Measurements from ENCODE around the gene SERPINA5. TPM values are rescaled to one million over a fixed set of nuclear protein-coding genes. Genes with fewer than 3 reads are reported as not detected.

Gene SERPINA5
- total RNA-seq, 2 donors from 2014 or later: 3.3 to 7.7 TPM

GRCh38 chr14:94621358-94622134 lies 40.3 kb downstream of the SERPINA5 start:
- Histone ChIP-seq H3K36me3 (peaks cover 14% of the 10 kb centered on the region), H3K27me3 (no peaks in the 10 kb centered on the region), H3K27ac (no peak overlapping the region), H3K9me3 (peaks cover 0 to 24% of the 10 kb centered on the region in 2 donors), H3K4me3 (no peak overlapping the region), H3K4me1 (no peaks in the 10 kb centered on the region)
- no peak for DNase-seq (ENCODE audit: low spot score)
- no peak for TF ChIP-seq CTCF (IDR thresholded peaks at IDR 0.05)

- peaks cover 0 to 13% of the 10 kb centered on the region in 2 donors for H3K9me3 ChIP-seq
- no peaks in the 10 kb centered on the region for H3K4me1 ChIP-seq
- no peak overlapping the region for H3K27ac ChIP-seq
- DNase-seq (ENCODE audit: low spot score): no peak
- H3K4me3 ChIP-seq: no peak overlapping the region
- H3K36me3 ChIP-seq: peaks cover 12% of the 10 kb centered on the region
- no peaks in the 10 kb centered on the region for H3K27me3 ChIP-seq
- no peak for TF ChIP-seq CTCF (IDR thresholded peaks at IDR 0.05)
Observed at GRCh38 chr14:94622653-94623421, 41.6 kb downstream of the SERPINA5 start.

- H3K27ac ChIP-seq: no peak overlapping the region
- TF ChIP-seq CTCF (IDR thresholded peaks at IDR 0.05): no peak
Observed at GRCh38 chr14:94623422-94623809, 42.2 kb downstream of the SERPINA5 start.

GRCh38 chr14:94623856-94624499 lies 42.8 kb downstream of the SERPINA5 start:
- peaks cover under 1% of the 10 kb centered on the region for H3K36me3 ChIP-seq
- TF ChIP-seq CTCF (IDR thresholded peaks at IDR 0.05): no peak
- no peak for DNase-seq (ENCODE audit: low spot score)
- peaks cover 0 to 2% of the 10 kb centered on the region in 2 donors for H3K9me3 ChIP-seq
- H3K4me3 ChIP-seq: no peak overlapping the region
- H3K27ac ChIP-seq: no peak overlapping the region
- H3K4me1 ChIP-seq: no peaks in the 10 kb centered on the region
- no peaks in the 10 kb centered on the region for H3K27me3 ChIP-seq

More at GRCh38 chr14:94623422-94623809, 42.2 kb downstream of the SERPINA5 start:
- H3K27me3 ChIP-seq: no peaks in the 10 kb centered on the region
- peaks cover 6% of the 10 kb centered on the region for H3K36me3 ChIP-seq
- no peak overlapping the region for H3K4me3 ChIP-seq
- no peak for DNase-seq (ENCODE audit: low spot score)
- peaks cover 0 to 7% of the 10 kb centered on the region in 2 donors for H3K9me3 ChIP-seq
- no peaks in the 10 kb centered on the region for H3K4me1 ChIP-seq

- Histone ChIP-seq H3K9me3 (no peaks in the 10 kb centered on the region), H3K4me3 (no peak overlapping the region), H3K4me1 (no peaks in the 10 kb centered on the region), H3K36me3 (no peaks in the 10 kb centered on the region), H3K27me3 (no peaks in the 10 kb centered on the region), H3K27ac (no peak overlapping the region)
- no peak for TF ChIP-seq CTCF (IDR thresholded peaks at IDR 0.05)
- no peak for DNase-seq (ENCODE audit: low spot score)
Observed at GRCh38 chr14:94624537-94625352, 43.5 kb downstream of the SERPINA5 start.
